ENCODE data around the gene OPALIN.
A peak's percentile ranks its signal among the peaks of the same experiment; 100 is the strongest.

The OPALIN gene

GRCh38 chr10:96342402-96342801 is 16.4 kb downstream of the OPALIN start:
- in situ Hi-C loops (cut with MboI; ENCODE audit: low pct_unique_long_range_greater_than_20kb, low sequenced_read_pairs): no loop called here
- DNase-seq: no peak

GRCh38 chr10:96341219-96342182 is 17.3 kb downstream of the OPALIN start:
- in situ Hi-C loops (cut with MboI; ENCODE audit: low pct_unique_long_range_greater_than_20kb, low sequenced_read_pairs): no loop called here
- no peak for DNase-seq

GRCh38 chr10:96339956-96340904 is 18.6 kb downstream of the OPALIN start:
- peak; percentile 67 for DNase-seq
- in situ Hi-C loops (cut with MboI; ENCODE audit: low pct_unique_long_range_greater_than_20kb, low sequenced_read_pairs): no loop called here

GRCh38 chr10:96339383-96339782 is 19.4 kb downstream of the OPALIN start:
- DNase-seq: no peak
- in situ Hi-C loops (cut with MboI; ENCODE audit: low pct_unique_long_range_greater_than_20kb, low sequenced_read_pairs): no loop called here

GRCh38 chr10:96338279-96338925 is 20.4 kb downstream of the OPALIN start:
- in situ Hi-C loops (cut with MboI; ENCODE audit: low pct_unique_long_range_greater_than_20kb, low sequenced_read_pairs): no loop called here
- no peak for DNase-seq

GRCh38 chr10:96337106-96337505 is 21.7 kb downstream of the OPALIN start:
- DNase-seq: no peak
- in situ Hi-C loops (cut with MboI; ENCODE audit: low pct_unique_long_range_greater_than_20kb, low sequenced_read_pairs): no loop called here

GRCh38 chr10:96334616-96335526 is 23.9 kb downstream of the OPALIN start:
- in situ Hi-C loops (cut with MboI; ENCODE audit: low pct_unique_long_range_greater_than_20kb, low sequenced_read_pairs): no loop called here
- DNase-seq: peak; percentile 51

- no peak for DNase-seq
- in situ Hi-C loops (cut with MboI; ENCODE audit: low pct_unique_long_range_greater_than_20kb, low sequenced_read_pairs): no loop called here
These were observed 25.7 kb downstream of the OPALIN start for GRCh38 chr10:96333101-96333500.

GRCh38 chr10:96327462-96327861 is 31.3 kb downstream of the OPALIN start:
- in situ Hi-C loops (cut with MboI; ENCODE audit: low pct_unique_long_range_greater_than_20kb, low sequenced_read_pairs): no loop called here
- DNase-seq: no peak

- in situ Hi-C loops (cut with MboI; ENCODE audit: low pct_unique_long_range_greater_than_20kb, low sequenced_read_pairs): no loop called here
- DNase-seq: no peak
These were observed 33.0 kb downstream of the OPALIN start for GRCh38 chr10:96325719-96326373.

GRCh38 chr10:96324447-96324846 is 34.4 kb downstream of the OPALIN start:
- in situ Hi-C loops (cut with MboI; ENCODE audit: low pct_unique_long_range_greater_than_20kb, low sequenced_read_pairs): no loop called here
- no peak for DNase-seq

GRCh38 chr10:96322275-96322674 is 36.5 kb downstream of the OPALIN start:
- in situ Hi-C loops (cut with MboI; ENCODE audit: low pct_unique_long_range_greater_than_20kb, low sequenced_read_pairs): no loop called here
- DNase-seq: no peak

GRCh38 chr10:96321822-96322221 is 37.0 kb downstream of the OPALIN start:
- in situ Hi-C loops (cut with MboI; ENCODE audit: low pct_unique_long_range_greater_than_20kb, low sequenced_read_pairs): no loop called here
- no peak for DNase-seq

- DNase-seq: no peak
- in situ Hi-C loops (cut with MboI; ENCODE audit: low pct_unique_long_range_greater_than_20kb, low sequenced_read_pairs): no loop called here
These were observed 38.9 kb downstream of the OPALIN start for GRCh38 chr10:96319754-96320474.

GRCh38 chr10:96317067-96317833 is 41.6 kb downstream of the OPALIN start:
- in situ Hi-C loops (cut with MboI; ENCODE audit: low pct_unique_long_range_greater_than_20kb, low sequenced_read_pairs): no loop called here
- DNase-seq: no peak

- no peak for DNase-seq
- in situ Hi-C loops (cut with MboI; ENCODE audit: low pct_unique_long_range_greater_than_20kb, low sequenced_read_pairs): no loop called here
These were observed 45.5 kb downstream of the OPALIN start for GRCh38 chr10:96313344-96313743.
